ENCODE results near the gene ADPRS.

DNA sequence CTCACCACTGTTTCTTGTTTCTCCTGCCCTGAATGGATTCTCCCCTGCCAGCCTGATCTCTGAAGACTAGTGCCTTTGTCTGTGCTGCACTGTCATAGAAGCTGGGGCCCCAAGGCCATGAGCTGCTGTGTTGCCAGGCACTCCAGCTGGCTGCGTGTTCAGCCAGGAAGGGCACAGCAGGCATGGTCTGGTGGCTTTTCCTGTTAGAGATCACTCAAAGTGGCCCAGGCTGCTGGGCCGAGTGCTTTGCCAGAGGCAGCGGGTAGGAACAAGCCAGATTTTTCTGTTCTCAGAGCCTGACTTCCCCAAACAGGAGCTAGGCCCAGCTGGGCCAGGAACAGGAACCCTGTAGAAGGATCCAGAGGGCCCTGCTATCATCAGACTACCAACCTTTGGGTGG is 5.2 kb downstream of the ADPRS start:
- TF ChIP-seq CTCF (IDR thresholded peaks at IDR 0.05) (no peak), EP300 (IDR thresholded peaks at IDR 0.05) (no peak), POLR2A (IDR thresholded peaks at IDR 0.05) (no peak)

All from suprapubic skin (tissue), 3 donors.